ENCODE data around the gene CAMSAP2.

Gene CAMSAP2

GRCh38 chr1:200905411-200906052 lies 166.8 kb downstream of the CAMSAP2 start:
- Histone ChIP-seq H3K27ac (ENCODE audit: extremely low read depth, low read depth, low read length) (no peak overlapping the region), H3K36me3 (ENCODE audit: control insufficient read depth in 2 of 2, insufficient read depth in 1 of 2, low read length in 2 of 2) (peaks cover 0 to 50% of the 10 kb centered on the region in 2 experiments; a peak in 1 of 3 replicates), H3K4me1 (ENCODE audit: control insufficient read depth, insufficient read depth, low read length) (no peaks in the 10 kb centered on the region; the same call in 1 of the 2 replicates), H3K4me3 (ENCODE audit: low read depth, low read length) (no peak overlapping the region), H3K9me3 (ENCODE audit: control insufficient read depth, insufficient read depth, low read depth, low read length) (no peaks in the 10 kb centered on the region)
- TF ChIP-seq ZNF366 (tag by site-specific recombination; conservative IDR thresholded peaks at IDR 0.05): no peak
- TF ChIP-seq ZNF513 (tag by site-specific recombination; IDR thresholded peaks at IDR 0.05): no peak
- no peak for TF ChIP-seq SCRT1 (tag by site-specific recombination; IDR thresholded peaks at IDR 0.05; ENCODE audit: borderline replicate concordance)
- no peak for TF ChIP-seq ZNF488 (tag by site-specific recombination; IDR thresholded peaks at IDR 0.05)
- no peak for TF ChIP-seq ZBTB26 (tag by site-specific recombination; optimal IDR thresholded peaks at IDR 0.05)
- no peak for TF ChIP-seq ZNF341 (tag by site-specific recombination; IDR thresholded peaks at IDR 0.05; ENCODE audit: low read depth)
- TF ChIP-seq ZNF571 (tag by site-specific recombination; IDR thresholded peaks at IDR 0.05): no peak
- CTCF ChIA-PET: interaction anchor here (0.6 to 1.0 kb wide), 4 partner anchors 103 to 483 kb away, joined by 3 to 4 read pairs (median 3); no protein-coding TSS in a partner anchor
- POLR2A ChIA-PET: interaction anchor here (0.6 to 0.8 kb wide), 3 partner anchors 9 to 283 kb away, joined by 3 to 4 read pairs (median 3); no protein-coding TSS in a partner anchor

GRCh38 chr1:200906491-200906890 lies 167.8 kb downstream of the CAMSAP2 start:
- H3K4me1 ChIP-seq (ENCODE audit: control insufficient read depth, insufficient read depth, low read length): no peaks in the 10 kb centered on the region; the same call in 1 of the 2 replicates
- CTCF ChIA-PET: no interaction called here
- TF ChIP-seq ZNF585B (tag by site-specific recombination; IDR thresholded peaks at IDR 0.05) (no peak), ZNF121 (tag by site-specific recombination; IDR thresholded peaks at IDR 0.05) (peak; percentile 44; the same call in 1 of the 2 replicates), ZXDB (tag by site-specific recombination; IDR thresholded peaks at IDR 0.05) (no peak)
- POLR2A ChIA-PET: no interaction called here
- H3K36me3 ChIP-seq (ENCODE audit: control insufficient read depth in 2 of 2, insufficient read depth in 1 of 2, low read length in 2 of 2): peaks cover 0 to 44% of the 10 kb centered on the region in 2 experiments; a peak in 1 of 3 replicates
- no peak overlapping the region for H3K27ac ChIP-seq (ENCODE audit: extremely low read depth, low read depth, low read length)
- H3K4me3 ChIP-seq (ENCODE audit: low read depth, low read length): no peak overlapping the region
- H3K9me3 ChIP-seq (ENCODE audit: control insufficient read depth, insufficient read depth, low read depth, low read length): no peaks in the 10 kb centered on the region

- Histone ChIP-seq H3K4me1 (ENCODE audit: control insufficient read depth, insufficient read depth, low read length) (no peaks in the 10 kb centered on the region; the same call in 1 of the 2 replicates), H3K27ac (ENCODE audit: extremely low read depth, low read depth, low read length) (no peak overlapping the region), H3K4me3 (ENCODE audit: low read depth, low read length) (no peak overlapping the region), H3K36me3 (ENCODE audit: control insufficient read depth in 2 of 2, insufficient read depth in 1 of 2, low read length in 2 of 2) (peaks cover 0 to 40% of the 10 kb centered on the region in 2 experiments; a peak in 1 of 3 replicates), H3K9me3 (ENCODE audit: control insufficient read depth, insufficient read depth, low read depth, low read length) (no peaks in the 10 kb centered on the region)
- CTCF ChIA-PET: interaction anchor here (0.6 to 0.7 kb wide), 3 partner anchors 16 to 528 kb away, joined by 3 to 4 read pairs (median 3); no protein-coding TSS in a partner anchor
- POLR2A ChIA-PET: no interaction called here
- TF ChIP-seq ZNF202 (tag by site-specific recombination; IDR thresholded peaks at IDR 0.05; ENCODE audit: borderline replicate concordance) (no peak), KLF8 (tag by site-specific recombination; IDR thresholded peaks at IDR 0.05) (no peak), SETDB1 (IDR thresholded peaks at IDR 0.05; ENCODE audit: insufficient read length, low read length) (no peak), HOXD13 (CRISPR knock-in tag; IDR thresholded peaks at IDR 0.05; ENCODE audit: borderline replicate concordance) (no peak), ZNF521 (tag by site-specific recombination; IDR thresholded peaks at IDR 0.05) (no peak), PRDM2 (tag by site-specific recombination; IDR thresholded peaks at IDR 0.05; ENCODE audit: borderline replicate concordance) (no peak), ZNF529 (tag by site-specific recombination; IDR thresholded peaks at IDR 0.05; ENCODE audit: insufficient replicate concordance) (no peak)
These were observed 169.0 kb downstream of the CAMSAP2 start for GRCh38 chr1:200907611-200908097.
